Tibial nerve (tissue), 4 donors: ENCODE data around the gene FBXO44. TPM values are rescaled to one million over a fixed set of nuclear protein-coding genes. Genes with fewer than 3 reads are reported as not detected.
A peak's percentile ranks its signal among the peaks of the same experiment; 100 is the strongest.

Source experiments
- DNase-seq, 2 donors: peaks; one replicate each; pipeline ENCODE4 v3.0.0-alpha.2; 2019; ENCODE audit warnings: low spot score in 2 of 2
- H3K27ac ChIP-seq, 4 donors: fragments of 200-600 bp; sonication (generic) in 3 of 4; one replicate each; pipeline ENCODE4 v1.5.1; 2017 to 2019; ENCODE audit warnings: mild to moderate bottlenecking in 1 of 4
- H3K27me3 ChIP-seq, 2 donors: fragments of 200-600 bp; sonication (generic) in 1 of 2; one replicate each; pipeline versions ENCODE4 v1.5.1 to v1.6.0; 2017 to 2019
- H3K36me3 ChIP-seq, 3 donors: fragments of 200-600 bp; sonication (generic); one replicate each; pipeline ENCODE4 v1.5.1; 2018 to 2019
- H3K4me1 ChIP-seq, 4 donors: fragments of 200-600 bp; sonication (generic) in 3 of 4; one replicate each; pipeline ENCODE4 v1.5.1; 2017 to 2019
- H3K4me3 ChIP-seq, 4 donors: fragments of 200-600 bp; sonication (generic) in 3 of 4; one replicate each; pipeline ENCODE4 v1.5.1; 2017 to 2019; ENCODE audit warnings: mild to moderate bottlenecking in 1 of 4, moderate library complexity in 1 of 4
- H3K9me3 ChIP-seq, 4 donors: fragments of 200-600 bp; sonication (generic) in 3 of 4; one replicate each; pipeline ENCODE4 v1.5.1; 2017 to 2019
- EP300 ChIP-seq, 2 donors: sonication (generic); formaldehyde crosslinking; IDR thresholded peaks; one replicate each; pipeline ENCODE4 v1.6.1; 2017; ENCODE audit warnings: antibody characterized with exemption in 2 of 2, mild to moderate bottlenecking in 1 of 2
- POLR2A ChIP-seq, 2 donors: fragments of 450-650 bp; IDR thresholded peaks; one replicate each; pipeline ENCODE4 v1.6.1; 2017; ENCODE audit warnings: antibody characterized with exemption in 2 of 2, mild to moderate bottlenecking in 2 of 2, moderate library complexity in 2 of 2
- WGBS, 2 donors: methylation state at CpG; one replicate each; pipeline ENCODE4 v1.1.5; 2018; 5-methylcytosine and 5-hydroxymethylcytosine counted together
- total RNA-seq, 4 donors: library from RNA; depleted of rRNA; stranded (reverse); fragments of >200 nt; gene quantifications; one replicate each; pipeline ENCODE4 v1.1.0, GENCODE V29; 2016
- TF ChIP-seq, protein P1 (sequence below), 5 experiments: fragments of 200-600 bp in 3 of 5; fragments of 450-650 bp in 2 of 5; sonication (generic) in 3 of 5; IDR thresholded peaks; one replicate each; pipeline ENCODE4 v1.5.1; 2016 to 2019; ENCODE audit warnings: antibody characterized with exemption in 5 of 5, mild to moderate bottlenecking in 3 of 5, moderate library complexity in 2 of 5

FBXO44 gene
- total RNA-seq, 4 donors from 2014 or later = 24.1 to 59.4 (median 35.7) TPM

DNA sequence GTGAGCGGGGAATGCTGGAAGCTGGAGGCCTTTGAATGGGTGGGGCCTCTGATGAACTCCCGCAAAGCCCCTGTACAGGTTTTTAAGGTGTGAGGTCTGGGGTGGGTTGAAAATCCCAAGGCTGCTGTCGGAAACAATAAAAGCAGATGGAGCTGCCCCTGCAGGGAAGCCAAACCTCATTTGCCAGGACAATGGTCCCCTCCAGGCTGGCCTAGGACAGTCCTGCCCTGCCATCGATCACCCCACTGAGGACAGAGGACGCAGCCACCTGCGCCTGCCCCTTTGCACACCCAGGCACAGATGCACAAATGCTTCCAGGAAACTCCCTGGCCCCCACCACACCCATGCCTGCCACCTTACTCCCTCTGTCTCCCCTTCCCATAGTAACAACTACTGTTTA lies 41.2 kb downstream of the FBXO44 start:
- Histone ChIP-seq H3K27ac (no peak overlapping the region), H3K9me3 (no peaks in the 10 kb centered on the region), H3K4me1 (peaks cover 0 to 21% (median 14%) of the 10 kb centered on the region in 4 donors), H3K36me3 (no peaks in the 10 kb centered on the region), H3K27me3 (peaks cover 0 to 25% of the 10 kb centered on the region in 2 donors), H3K4me3 (no peak overlapping the region)
- WGBS, 2 donors = 71 to 78% methylated on average over 6 of the region's 6 CpGs
- DNase-seq = no peak
- TF ChIP-seq, protein P1, sequence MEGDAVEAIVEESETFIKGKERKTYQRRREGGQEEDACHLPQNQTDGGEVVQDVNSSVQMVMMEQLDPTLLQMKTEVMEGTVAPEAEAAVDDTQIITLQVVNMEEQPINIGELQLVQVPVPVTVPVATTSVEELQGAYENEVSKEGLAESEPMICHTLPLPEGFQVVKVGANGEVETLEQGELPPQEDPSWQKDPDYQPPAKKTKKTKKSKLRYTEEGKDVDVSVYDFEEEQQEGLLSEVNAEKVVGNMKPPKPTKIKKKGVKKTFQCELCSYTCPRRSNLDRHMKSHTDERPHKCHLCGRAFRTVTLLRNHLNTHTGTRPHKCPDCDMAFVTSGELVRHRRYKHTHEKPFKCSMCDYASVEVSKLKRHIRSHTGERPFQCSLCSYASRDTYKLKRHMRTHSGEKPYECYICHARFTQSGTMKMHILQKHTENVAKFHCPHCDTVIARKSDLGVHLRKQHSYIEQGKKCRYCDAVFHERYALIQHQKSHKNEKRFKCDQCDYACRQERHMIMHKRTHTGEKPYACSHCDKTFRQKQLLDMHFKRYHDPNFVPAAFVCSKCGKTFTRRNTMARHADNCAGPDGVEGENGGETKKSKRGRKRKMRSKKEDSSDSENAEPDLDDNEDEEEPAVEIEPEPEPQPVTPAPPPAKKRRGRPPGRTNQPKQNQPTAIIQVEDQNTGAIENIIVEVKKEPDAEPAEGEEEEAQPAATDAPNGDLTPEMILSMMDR (IDR thresholded peaks at IDR 0.05) = no peak
- TF ChIP-seq EP300 (IDR thresholded peaks at IDR 0.05) = no peak

DNA sequence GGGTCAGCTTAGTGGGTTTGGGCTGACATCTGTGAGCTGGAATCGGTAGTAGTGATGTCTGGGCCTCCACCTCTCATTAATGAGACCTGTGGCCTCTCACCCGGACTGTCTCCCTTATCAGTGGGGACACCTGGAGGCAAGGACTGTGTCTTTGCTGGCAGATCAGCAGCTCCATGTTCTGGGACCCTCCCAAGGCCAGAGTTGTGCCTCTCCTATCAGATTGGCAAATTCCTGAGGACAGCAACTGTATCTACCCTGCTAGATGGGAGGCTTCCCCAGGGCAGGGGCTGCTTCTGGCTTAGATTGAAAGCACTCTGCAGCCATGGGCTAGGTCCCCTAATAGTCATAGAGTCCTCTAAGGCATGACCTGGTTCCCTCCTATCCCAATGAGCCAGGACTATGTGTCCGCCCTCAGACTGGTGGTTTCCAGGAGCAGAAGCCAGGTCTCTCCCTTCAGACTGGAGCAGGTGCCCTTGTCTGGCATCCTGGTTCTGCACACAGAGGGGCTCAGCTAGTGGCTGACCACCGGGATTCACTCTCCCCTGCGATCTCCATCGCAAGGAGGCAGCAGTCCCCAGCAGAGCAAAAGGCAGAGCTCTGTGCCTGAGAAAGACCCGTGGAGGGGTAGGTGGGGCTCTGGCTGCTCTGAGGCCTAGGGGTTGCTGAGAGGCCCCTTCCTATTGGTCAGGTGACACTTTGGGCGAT lies 42.7 kb downstream of the FBXO44 start:
- H3K4me1 ChIP-seq = peaks cover 0 to 21% (median 4%) of the 10 kb centered on the region in 4 donors
- no peak overlapping the region for H3K27ac ChIP-seq
- no peak for DNase-seq
- peaks cover 0 to 26% of the 10 kb centered on the region in 2 donors for H3K27me3 ChIP-seq
- H3K4me3 ChIP-seq = no peak overlapping the region
- WGBS, 2 donors = 61 to 69% methylated on average over 6 to 8 of the region's 8 CpGs
- no peaks in the 10 kb centered on the region for H3K36me3 ChIP-seq
- TF ChIP-seq POLR2A (IDR thresholded peaks at IDR 0.05) (no peak), EP300 (IDR thresholded peaks at IDR 0.05) (no peak)
- TF ChIP-seq, protein P1 (IDR thresholded peaks at IDR 0.05) = no peak
- no peaks in the 10 kb centered on the region for H3K9me3 ChIP-seq

DNA sequence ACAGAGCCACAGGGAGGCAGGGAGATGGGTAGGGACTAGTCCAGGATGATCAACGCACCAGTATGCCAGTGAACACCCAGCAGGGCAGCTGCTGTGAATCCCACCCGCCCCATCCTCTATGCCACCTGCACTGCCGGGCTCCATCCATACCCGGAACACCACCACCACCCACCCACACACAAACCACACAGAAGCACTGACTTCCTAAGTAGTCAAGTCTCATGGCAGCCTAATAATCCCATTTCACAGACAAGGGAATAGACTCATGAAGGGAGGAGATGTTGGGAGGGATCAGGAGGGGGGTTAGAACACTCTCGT lies 43.2 kb downstream of the FBXO44 start:
- no peaks in the 10 kb centered on the region for H3K9me3 ChIP-seq
- no peak overlapping the region for H3K4me3 ChIP-seq
- WGBS, 2 donors = 79 to 84% methylated on average over 5 of the region's 5 CpGs
- H3K36me3 ChIP-seq = no peaks in the 10 kb centered on the region
- TF ChIP-seq POLR2A (IDR thresholded peaks at IDR 0.05) (no peak), EP300 (IDR thresholded peaks at IDR 0.05) (no peak)
- TF ChIP-seq, protein P1 (IDR thresholded peaks at IDR 0.05) = no peak
- H3K4me1 ChIP-seq = peaks cover 0 to 22% (median 3%) of the 10 kb centered on the region in 4 donors
- H3K27ac ChIP-seq = no peak overlapping the region
- peaks cover 0 to 22% of the 10 kb centered on the region in 2 donors for H3K27me3 ChIP-seq
- DNase-seq = no peak

DNA sequence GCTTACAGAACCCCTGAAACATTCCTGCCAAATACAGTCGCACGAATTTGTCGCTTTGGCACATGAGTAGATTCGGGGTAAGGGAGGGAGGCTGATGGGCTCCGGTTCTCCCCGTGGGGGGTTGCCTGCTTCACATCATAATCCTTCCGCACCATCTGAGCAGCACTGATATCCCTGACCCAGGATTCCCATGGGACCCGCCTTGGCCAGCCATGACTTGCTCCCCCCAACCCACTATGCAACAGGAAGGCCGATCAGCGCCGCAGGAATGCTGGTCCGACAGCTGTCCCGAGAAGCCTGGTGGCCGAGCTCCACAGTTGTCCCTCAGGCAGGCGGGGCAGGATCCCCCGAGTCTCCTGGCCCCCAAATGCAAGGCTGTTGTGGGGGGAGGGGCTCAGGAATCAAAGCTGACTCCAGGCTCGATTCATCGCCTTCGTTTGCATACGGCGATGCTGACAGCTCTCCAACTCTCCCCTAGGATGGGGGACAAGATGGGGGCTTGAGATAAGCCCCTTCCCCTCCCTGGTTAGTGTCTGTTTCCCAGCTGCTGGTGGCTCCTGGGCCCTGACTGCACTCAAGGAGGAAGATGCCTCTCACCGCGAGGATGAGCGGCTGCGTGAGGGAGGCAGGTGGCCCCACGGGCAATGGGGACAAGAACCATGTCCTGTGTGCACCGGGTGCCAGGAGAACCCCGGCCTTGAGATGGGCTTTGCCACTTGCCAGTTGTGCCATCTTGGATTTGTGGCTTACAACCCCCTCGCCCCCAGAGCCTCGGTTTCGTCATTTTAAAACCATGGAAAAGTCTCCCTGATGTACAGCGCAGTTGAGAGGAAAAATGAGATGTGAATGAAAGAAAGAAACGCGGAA lies 46.2 kb downstream of the FBXO44 start:
- Histone ChIP-seq H3K27me3 (peaks cover 0 to 28% of the 10 kb centered on the region in 2 donors), H3K9me3 (no peaks in the 10 kb centered on the region), H3K27ac (peak overlapping the region in 3 of 4 donors; percentile 31 to 78 (median 52)), H3K36me3 (no peaks in the 10 kb centered on the region), H3K4me3 (no peak overlapping the region), H3K4me1 (peaks cover 0 to 49% (median 3%) of the 10 kb centered on the region in 4 donors)
- DNase-seq = no peak
- WGBS, 2 donors = 55 to 61% methylated on average over 30 to 34 of the region's 34 CpGs
- TF ChIP-seq, protein P1 (IDR thresholded peaks at IDR 0.05) = no peak
- TF ChIP-seq POLR2A (IDR thresholded peaks at IDR 0.05) (no peak), EP300 (IDR thresholded peaks at IDR 0.05) (no peak)

DNA sequence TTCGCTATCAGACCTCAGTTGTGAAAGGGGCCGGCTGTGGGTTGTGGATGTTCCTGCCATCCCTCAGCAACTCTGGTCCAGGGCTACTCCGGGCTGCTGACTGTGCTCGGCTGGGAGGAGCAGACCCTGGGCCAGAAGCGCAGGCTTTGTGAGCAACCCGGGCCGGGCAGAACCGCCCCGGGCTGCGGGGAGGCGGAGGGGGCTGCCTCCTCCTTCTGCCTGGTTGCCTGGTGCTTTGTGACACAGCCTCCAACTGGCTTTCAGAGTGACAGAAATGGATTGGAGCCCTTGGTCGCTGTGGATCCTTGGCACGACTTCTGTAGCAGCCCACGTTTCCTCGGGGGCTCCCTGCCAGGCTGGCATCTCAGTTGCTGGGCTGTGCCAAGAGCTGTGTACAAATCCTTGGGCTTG lies 46.9 kb downstream of the FBXO44 start:
- TF ChIP-seq POLR2A (IDR thresholded peaks at IDR 0.05) = no peak
- TF ChIP-seq EP300 (IDR thresholded peaks at IDR 0.05) = peak in 1 of 2 donors; percentile 51
- Histone ChIP-seq H3K27ac (peak overlapping the region in 3 of 4 donors; percentile 31 to 78 (median 52)), H3K36me3 (no peaks in the 10 kb centered on the region), H3K4me1 (peaks cover 0 to 49% (median 3%) of the 10 kb centered on the region in 4 donors), H3K27me3 (peaks cover 0 to 28% of the 10 kb centered on the region in 2 donors), H3K9me3 (no peaks in the 10 kb centered on the region), H3K4me3 (no peak overlapping the region)
- 13 to 41% methylated on average over 11 to 15 of the region's 15 CpGs for WGBS, 2 donors
- no peak for DNase-seq
